ENCODE measurements around the gene STK32C.
A peak's percentile ranks its signal among the peaks of the same experiment; 100 is the strongest.
"Not testable (repeated sequence)": the region's sequence is repeated elsewhere in the genome, so short reads cannot be mapped to it uniquely, and the experiment has no call there.

The STK32C gene

DNA sequence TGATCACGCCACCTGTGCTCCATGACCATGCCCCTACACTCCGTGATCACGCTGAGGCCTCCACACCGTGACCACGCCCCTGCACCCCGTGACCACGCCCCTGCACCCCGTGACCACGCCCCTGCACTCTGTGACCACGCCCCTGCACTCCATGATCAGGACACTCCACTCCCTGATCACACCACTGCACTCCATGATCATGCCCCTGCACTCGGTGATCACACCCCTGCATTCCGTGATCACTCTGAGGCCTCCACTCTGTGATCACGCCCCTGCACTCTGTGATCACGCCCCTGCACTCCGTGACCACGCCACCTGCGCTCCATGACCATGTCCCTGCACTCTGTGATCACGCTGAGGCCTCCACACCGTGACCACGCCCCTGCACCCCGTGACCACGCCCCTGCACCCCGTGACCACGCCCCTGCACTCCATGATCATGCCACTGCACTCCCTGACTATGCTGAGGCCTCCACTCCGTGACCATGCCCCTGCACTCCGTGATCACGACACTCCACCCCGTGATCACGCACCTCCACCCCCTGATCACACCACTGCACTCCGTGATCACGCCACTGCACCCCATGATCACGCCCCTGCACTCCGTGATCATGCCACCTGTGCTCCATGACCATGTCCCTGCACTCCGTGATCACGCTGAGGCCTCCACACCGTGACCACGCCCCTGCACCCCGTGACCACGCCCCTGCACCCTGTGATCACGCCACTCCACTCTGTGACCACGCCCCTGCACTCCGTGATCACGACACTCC, 27.7 kb downstream of the STK32C start:
- DNase-seq: no peak

DNA sequence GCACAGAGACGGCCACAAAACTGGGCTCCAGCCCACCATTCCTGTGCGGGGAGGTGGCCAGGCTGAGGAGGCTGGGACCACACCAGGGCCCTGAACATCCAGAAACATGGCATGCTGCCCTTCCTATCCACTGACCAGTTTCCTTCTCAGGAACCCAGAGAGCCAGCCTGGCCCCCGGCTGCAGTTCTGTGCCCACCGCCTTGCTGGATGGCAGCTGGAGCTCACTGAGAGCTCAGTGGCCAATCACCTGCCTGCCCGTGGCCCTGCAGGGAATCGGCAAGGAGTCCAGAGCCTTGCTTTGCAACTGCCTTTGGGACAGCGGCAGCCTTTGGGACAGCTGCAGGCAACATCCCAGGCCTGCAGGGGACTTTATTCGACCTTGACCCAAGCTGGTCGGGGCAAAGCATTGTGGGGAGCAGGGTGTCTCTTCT, 30.4 kb downstream of the STK32C start:
- no peak for DNase-seq

DNA sequence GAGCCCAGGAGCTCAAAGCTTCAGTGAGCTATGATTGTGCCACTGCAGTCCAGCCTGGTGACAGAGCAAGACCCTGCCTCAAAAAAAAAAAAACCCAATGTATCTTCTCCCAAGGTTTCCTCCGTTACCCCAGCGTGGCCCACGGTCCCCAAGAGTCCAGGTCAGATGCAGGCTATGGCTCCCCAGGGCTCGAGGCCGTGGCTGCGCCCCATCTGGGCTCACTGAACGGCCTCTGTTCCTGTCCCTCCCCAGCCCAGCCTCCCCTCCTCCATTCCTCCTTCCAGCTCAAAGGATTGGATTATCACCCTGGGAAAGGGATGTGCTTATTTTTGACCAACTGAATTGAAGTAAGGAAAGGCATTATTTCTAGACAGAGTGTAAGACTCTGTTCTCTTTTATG, 31.0 kb downstream of the STK32C start:
- no peak for DNase-seq

DNA sequence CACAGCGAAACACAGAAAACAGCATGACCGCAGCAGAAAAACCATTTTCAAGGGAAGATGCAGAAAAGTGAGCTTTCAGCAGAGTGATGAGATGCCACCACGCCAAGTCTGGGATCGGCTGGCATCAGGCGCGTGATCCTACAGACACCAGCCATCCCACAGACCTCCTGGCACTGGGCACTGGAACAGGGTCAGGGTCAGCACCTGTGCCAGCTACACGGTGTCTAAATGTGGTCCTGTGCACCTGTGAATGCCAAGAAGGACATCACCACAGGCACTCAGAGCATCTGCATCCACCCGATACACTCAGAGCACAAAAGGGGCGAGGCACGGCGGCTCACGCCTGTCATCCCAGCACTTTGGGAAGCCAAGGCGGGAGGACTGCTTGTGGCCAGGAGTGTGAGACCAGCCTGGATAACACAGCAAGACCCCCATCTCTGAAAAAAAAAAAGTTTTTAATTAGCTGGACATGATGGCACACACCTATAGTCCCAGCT, 31.5 kb downstream of the STK32C start:
- DNase-seq: no peak

DNA sequence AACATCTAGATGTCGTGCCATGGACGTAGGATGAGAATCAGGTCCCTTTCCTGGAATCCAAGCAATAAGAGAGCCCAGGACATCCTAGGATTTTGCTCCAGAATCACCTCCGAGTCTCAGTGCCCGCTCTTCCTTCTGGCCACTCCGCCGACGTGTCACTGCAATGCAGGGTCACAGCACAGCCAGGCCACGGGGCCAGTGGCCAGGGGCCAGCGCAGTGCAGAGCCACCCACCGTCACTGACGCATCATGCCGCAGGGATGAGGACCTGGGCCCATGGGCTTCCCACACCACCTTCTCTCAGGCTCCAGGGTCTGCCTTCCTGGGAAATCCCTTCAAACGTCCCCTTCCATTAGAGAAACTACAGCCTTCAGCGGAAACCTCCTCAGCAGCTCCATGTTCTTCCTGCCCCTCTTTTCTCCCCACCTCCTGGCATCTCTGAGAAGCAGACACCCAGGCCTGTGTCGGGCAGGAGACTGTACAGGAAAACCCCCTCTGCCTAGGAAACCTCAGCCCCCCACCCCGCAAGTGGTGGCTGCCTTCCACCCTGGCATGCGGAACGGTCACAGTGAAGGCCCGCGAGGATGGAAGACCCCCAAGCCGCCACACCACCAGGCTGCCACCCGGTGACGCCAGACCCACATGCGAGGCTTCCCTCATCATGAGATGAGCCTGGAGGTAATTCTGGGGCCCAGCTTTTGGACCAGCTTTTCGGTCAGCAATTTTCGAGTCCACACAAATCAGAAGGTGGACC, 32.1 kb downstream of the STK32C start:
- DNase-seq: no peak

DNA sequence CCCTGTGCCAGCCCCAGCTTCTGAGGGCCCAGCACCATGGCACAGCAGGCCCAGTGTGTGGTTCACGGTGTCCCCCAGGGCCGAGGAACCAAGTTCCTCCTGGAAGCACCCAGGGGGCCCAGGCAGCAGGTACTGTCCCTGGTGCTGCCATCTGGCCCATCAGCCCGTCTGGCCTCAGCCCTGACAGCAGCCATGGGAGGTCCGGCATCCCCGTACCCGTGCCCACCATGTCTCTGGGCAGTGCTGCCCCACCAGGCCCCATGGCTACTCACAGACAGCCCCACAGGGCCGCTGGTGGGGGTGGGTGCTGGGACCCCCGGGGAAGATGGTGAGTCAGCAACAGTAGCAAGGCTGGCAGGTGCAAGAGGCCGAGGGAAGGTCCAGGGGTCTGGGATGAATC, 32.8 kb downstream of the STK32C start:
- DNase-seq: no peak

DNA sequence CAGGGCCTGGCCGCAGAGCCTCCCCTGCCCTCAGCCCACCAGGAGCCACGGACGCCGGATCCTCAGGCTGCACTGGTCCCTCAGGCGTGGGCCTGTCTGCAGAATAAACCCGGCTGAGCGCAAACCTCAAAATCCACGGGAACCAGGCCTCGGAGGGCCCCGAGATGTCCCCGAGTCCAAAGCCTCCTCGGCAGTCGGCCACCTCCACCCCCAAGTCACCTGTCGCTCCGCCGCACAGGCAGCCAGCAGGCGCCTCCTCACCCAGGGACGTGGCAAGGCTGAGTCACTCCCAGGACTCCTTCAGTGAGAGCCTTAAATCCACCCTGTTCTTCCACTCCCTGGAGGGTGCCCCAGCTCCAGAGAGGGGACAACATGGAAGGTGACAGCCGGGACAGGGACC, 33.2 kb downstream of the STK32C start:
- DNase-seq: no peak

DNA sequence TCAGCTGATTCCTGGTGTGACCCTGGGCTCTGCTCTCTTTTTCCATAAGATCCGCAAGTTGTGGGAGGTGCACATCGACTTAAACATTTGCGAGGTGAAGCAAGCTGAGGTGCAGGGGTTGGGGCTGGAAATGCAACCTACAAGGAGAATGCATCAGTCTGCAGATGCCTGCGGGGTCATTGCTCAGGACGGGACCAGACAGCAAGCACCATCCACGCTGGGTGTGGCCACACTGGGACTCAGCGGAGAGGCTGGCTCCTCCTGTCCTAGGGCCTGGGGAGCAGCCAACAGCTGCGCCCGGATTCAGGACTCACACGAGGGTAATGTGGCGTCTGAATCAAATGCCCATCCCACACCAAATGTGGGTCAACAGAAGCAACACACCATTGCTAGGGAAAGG, 33.8 kb downstream of the STK32C start:
- no peak for DNase-seq

DNA sequence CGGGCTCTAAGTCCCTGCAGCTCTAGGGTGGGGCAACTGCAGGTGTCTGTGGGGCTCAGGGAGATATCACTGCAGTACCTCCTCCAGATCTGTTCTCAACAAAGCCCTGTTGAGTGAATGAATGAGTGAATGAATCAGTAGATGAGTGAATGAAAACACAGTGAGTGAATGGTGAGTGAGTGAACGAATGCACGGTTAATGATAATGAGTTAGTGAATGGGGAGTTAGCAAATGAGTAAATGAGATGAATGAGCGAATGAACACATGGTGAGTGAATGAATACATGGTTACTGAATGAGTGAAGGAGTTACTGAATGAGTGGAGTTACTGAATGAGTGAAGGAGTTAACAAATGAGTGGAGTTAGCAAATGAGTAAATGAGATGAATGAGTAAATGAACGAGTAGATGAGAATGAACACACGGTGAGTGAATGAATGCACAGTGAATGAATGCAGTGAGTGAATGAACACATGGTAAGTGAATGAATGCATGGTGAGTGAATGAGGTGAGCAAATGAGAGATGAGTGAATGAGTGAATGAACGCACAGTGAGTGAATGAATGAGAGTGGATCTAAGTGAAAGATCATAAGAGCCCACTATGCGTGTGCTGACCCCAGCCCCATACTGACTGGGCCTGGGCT, 34.3 kb downstream of the STK32C start:
- DNase-seq: no peak

DNA sequence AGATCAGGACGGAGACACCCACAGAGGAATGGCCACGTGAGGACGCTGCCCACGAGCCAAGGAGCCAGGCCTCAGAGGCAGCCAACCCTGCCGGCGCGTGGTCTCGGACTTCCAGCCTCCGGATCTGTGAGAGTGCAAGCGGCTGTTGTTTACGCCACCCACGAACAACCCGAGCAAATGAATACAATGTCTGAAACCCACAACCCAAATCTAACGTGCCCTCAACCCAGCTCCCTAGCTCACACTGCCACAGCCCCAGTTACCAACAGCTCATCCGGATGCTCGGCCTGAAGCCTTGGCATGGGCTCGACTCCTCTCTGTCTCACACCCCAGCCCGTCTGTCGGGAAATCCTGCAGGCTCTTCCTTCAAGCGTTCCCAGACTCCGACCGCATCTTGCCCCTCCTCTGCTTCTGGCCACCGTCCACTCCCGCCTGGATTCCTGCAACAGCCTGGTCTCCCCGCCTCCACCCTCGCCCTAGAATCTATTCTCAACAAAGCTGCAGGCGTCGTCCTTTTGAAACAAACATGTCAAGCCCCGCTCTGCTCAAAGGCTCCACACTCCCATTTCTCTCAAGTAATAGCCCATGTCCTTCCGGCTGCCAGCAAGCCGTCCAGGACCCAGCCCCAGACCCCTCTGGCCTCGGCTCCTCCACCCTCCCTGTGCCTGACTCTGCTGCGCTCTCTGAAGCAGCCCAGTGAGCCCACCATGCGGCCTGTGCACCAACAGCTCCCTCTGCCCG, 35.3 kb downstream of the STK32C start:
- peak in 1 of 2 donors; percentile 40 for DNase-seq

DNA sequence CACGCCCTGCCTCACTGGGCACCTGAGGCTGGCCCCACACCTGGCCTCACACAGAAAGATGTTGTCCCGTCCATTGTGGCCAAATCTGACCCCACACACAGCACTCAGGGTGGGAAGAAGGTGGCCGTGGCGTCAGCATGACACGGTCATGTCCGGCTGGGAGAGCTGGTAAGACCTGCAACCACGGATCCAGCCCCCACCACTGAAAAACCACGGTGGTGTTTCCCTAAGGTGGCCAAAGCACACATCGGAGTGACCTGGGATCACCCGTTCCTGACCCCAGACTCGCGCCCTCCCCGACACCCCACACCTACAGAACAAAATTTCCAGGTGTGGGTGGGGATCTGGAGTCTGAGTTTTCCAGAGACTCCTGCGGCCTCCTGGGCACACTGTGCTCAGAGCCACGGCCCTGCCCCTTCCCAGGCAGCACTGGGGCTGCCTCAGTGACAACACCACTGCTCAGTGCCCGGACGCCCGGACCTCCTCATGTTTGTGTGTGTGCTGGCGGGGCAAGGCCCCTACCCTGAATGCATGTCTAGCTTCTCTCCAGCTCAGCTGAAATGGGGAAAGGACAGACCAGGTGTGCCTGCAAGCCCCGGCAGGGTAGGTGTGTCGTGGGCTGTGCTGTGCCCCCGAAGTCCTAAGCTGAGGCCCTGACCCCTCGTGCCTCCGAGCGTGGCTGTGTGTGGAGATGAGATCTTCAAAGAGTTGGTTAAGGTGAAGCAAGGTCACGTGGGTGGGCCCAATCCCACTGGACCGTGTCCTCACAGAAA, 36.1 kb downstream of the STK32C start:
- DNase-seq: no peak

DNA sequence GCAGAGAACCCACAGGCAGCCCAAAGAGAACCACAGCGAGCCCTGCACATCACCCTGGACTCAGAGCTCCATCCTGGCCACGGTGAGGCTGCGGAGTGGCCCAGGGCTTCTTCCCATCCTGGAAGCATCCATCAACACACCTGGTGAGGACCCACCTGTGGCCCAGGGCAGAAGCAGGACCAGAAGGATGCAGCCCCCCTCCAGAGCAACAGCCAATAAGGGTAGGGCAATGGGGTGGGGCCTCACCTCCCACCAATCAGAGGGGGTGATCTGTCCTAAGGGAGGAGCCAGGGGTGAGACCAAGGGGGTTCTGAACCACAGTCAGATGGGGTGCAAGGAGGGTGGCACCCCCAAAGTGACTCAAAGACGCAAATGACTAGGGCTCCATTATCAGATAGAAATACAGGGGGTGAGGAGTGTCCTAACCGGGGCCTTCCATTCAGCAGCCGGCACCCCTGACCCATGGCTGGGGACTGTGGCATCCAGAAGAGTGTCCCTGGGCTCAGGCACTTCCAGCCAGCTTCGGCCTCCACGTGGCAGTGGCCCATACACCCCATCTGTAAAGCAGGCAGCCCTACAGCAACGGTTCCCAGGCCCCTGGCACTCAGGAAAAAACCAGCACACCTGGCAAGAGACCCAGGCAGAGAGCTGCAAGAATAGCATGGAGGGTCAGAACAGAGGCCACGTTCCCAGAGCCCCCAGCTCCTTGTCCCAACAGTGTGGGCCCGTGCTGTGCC, 36.9 kb downstream of the STK32C start:
- DNase-seq: no peak

DNA sequence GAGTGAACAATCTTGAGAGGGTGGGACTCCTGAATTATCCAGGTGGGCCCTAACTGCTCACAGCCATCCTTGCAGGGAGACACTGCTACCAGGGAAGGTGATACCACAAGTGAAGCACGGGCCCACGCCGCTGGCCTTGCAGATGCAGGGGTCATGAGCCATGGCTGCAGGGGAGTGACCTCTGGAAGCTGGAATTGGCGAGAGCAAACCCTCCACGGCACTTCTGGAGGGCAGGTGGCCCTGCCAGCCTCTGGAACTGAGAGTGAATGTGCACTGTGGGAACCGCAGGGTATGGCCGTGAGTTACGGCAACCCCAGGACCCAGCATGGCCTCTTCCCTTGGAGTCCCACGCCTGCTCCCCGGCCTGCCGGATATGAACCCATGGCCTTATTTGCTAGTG, 37.5 kb downstream of the STK32C start:
- no peak for DNase-seq

DNA sequence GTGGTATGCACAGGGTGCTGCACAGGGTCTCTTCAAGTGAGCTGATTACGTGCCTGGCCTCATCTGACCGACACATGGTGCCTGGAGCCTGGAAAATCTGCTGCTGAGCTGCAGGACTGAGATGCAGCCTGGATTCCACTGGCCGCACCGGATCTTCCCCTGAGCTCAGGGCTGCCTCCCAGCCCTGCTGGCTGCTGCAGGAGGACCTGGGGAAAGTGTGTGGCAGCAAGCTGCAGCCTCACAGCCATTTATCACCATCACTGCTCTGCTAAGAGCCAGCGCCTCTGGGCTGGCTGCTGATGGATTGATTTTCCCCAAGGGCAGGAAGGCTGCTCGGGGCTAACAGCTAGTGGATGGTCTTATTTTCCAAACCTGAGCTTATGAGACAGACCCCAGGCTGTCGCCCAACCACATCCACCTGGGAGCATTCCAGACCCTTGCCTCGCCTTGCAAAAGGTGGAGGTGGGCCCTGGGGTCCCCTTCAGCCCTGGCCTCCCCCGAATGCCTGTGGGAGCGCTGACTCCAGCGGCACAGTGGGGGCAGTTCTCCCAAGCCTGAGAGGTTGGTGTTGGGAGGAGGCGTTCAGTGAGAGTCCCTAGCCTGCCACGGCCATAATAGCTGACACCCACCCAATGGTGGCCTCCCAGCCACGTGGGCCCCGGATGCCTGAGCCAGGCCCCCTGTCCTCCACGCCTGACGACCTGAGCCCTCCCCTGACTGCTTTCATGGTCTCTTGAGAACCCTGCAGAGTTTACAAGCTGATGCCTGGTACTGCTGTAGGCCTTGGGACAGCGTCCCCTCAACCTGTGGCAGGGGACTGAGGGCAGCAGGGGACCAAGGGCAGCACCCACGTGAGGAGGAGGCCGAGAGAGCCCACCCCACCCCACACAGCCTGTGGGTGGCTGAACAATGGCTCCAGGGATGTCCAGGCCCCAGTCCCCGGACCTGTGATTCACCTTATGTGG, 38.2 kb downstream of the STK32C start:
- no peak for DNase-seq

DNA sequence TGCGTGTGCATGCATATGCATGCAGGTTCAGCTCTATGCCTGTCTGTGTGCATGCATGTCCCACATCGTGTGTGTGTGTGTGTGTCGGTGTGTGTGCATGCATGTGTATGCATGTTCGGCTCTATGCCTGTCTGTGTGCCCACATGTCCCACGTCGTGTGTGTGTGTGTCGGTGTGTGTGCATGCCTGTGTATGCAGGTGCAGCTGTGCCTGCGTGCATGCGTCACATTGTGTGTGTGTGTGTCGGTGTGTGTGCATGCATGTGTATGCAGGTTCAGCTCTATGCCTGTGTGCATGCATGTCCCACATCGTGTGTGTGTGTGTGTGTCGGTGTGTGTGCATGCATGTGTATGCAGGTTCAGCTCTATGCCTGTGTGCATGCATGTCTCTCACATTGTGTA, 39.8 kb downstream of the STK32C start:
- DNase-seq: not testable (repeated sequence)

DNA sequence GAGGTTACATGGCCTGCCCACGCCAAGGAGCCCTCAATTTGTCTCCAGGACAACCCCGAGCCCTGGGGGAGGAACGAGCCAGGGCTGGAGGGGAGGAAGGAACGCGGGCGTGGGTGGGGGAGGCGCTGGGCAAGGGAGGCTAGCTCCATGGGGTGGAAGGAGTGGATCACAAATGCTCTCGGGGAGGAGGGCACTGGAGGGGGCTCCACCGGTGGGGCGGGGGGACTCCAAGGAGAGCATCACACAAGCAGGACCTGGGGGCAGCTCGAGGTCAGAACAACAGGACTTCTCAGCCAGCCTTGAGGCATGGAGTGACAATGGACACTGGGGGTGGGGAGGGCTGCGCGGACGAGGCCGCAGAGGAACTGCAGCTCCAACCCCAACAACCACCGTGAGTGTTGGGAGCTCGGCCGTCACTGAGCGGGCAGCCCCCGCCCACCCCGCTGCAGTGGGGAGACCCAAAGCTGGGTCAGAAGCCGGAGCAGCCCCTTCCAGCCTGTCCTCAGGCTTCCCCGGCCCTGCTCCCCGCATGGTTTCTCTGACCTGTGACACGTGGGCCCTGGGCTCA, 41.1 kb downstream of the STK32C start:
- no peak for DNase-seq

DNA sequence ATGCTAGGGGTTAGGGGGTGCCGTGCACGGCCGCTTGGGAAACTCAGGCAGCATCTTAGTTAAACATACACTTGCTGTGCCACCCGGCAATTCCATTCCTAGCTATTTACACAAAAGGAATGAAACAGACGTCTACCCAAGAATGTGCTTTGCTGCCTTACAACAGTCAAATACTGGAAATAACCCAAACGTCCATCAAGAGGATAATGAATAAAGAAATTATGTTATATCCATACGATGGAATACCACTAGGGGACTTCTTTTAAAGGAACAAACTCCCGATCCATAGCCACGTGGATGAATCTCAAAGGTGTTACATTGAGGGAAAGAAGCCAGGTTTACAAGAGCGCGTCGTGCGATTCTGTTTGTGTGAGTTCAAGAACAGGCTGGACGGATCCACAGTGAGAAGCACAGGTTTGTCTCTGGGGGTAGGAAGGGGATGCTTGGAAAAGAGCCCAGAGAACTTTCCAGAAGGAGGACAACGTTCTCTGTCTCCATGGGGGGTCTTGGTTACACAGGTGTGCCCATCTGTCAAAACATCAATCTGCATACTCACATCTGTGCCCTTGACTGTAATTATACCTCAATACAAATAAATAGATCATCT, 41.8 kb downstream of the STK32C start:
- DNase-seq: no peak

DNA sequence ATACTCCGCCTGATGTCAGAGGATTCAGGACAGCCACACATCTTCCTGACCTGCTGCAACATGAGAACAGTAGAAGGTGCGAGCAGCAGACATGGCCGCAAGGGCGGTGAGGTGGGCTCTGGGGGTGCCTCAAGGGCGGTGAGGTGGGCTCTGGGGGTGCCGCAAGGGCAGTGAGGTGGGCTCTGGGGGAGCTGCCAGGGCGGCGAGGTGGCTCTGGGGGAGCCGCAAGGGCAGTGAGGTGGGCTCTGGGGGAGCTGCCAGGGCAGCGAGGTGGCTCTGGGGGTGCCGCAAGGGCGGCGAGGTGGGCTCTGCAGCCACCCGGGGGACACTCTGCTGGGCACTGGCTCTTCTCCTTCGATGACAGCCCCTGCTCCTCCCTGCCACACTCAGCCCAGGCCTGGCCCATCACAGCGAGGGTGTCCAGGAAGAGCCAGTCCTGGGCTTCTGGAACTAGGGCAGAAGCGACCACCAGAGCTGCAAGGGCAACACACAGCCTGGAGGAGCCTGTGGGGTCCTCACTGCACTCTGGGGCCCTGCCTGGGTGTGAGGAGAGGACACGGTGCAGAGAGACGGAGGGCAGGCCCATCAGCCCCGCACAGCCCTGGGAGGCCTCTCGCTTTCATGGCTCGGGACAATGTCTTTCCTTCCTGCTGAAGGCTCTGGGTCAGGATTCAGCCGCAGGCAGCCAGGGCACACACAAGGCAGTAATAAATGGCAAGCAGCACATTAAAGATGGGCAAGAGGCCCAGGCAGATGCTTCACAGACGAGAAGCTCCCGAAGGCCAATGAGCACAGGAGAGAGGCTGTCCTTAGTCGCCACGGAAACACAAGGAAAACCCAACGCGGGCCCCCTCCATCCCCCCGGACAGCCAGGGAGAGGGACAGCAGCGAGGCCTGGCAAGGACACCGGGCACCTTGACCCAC, 42.5 kb downstream of the STK32C start:
- no peak for DNase-seq
